ENCODE measurements around the gene HACD2.
A peak's percentile ranks its signal among the peaks of the same experiment; 100 is the strongest.

DNA sequence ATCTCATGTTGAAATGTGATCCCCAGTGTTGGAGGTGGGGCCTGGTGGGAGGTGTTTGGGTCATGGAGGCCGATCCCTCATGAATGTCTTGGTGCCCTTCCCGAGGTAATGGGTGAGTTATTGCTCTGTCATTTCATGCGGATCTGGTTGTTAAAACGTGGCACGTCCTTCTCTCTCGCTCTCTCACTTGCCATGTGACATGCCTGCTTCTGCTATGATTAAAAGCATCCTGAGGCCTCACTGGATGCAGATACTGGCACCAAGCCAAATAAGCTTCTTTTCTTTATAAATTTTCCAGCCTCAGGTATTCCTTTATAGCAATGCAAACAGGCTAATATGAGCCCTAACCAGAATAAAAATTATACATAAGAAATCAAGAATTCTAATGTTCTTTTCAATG lies 31.7 kb upstream of the HACD2 start:
- TF ChIP-seq, protein P1, sequence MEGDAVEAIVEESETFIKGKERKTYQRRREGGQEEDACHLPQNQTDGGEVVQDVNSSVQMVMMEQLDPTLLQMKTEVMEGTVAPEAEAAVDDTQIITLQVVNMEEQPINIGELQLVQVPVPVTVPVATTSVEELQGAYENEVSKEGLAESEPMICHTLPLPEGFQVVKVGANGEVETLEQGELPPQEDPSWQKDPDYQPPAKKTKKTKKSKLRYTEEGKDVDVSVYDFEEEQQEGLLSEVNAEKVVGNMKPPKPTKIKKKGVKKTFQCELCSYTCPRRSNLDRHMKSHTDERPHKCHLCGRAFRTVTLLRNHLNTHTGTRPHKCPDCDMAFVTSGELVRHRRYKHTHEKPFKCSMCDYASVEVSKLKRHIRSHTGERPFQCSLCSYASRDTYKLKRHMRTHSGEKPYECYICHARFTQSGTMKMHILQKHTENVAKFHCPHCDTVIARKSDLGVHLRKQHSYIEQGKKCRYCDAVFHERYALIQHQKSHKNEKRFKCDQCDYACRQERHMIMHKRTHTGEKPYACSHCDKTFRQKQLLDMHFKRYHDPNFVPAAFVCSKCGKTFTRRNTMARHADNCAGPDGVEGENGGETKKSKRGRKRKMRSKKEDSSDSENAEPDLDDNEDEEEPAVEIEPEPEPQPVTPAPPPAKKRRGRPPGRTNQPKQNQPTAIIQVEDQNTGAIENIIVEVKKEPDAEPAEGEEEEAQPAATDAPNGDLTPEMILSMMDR (IDR thresholded peaks at IDR 0.05), result no peak
- TF ChIP-seq, protein P2, sequence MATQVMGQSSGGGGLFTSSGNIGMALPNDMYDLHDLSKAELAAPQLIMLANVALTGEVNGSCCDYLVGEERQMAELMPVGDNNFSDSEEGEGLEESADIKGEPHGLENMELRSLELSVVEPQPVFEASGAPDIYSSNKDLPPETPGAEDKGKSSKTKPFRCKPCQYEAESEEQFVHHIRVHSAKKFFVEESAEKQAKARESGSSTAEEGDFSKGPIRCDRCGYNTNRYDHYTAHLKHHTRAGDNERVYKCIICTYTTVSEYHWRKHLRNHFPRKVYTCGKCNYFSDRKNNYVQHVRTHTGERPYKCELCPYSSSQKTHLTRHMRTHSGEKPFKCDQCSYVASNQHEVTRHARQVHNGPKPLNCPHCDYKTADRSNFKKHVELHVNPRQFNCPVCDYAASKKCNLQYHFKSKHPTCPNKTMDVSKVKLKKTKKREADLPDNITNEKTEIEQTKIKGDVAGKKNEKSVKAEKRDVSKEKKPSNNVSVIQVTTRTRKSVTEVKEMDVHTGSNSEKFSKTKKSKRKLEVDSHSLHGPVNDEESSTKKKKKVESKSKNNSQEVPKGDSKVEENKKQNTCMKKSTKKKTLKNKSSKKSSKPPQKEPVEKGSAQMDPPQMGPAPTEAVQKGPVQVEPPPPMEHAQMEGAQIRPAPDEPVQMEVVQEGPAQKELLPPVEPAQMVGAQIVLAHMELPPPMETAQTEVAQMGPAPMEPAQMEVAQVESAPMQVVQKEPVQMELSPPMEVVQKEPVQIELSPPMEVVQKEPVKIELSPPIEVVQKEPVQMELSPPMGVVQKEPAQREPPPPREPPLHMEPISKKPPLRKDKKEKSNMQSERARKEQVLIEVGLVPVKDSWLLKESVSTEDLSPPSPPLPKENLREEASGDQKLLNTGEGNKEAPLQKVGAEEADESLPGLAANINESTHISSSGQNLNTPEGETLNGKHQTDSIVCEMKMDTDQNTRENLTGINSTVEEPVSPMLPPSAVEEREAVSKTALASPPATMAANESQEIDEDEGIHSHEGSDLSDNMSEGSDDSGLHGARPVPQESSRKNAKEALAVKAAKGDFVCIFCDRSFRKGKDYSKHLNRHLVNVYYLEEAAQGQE (IDR thresholded peaks at IDR 0.05; ENCODE audit: low read depth, low read length), result no peak
- TF ChIP-seq NFIC (IDR thresholded peaks at IDR 0.05; ENCODE audit: borderline replicate concordance) (peak; percentile 18; the same call in 1 of the 2 replicates), CHD2 (IDR thresholded peaks at IDR 0.05; ENCODE audit: low read length, partially characterized antibody) (no peak), POLR2AphosphoS5 (IDR thresholded peaks at IDR 0.05; ENCODE audit: low read depth, low read length) (no peak)

Measured in SK-N-SH (cell line).